Right ventricle myocardium inferior (tissue), 1 donor: ENCODE measurements around the gene S100A4. TPM values are rescaled to one million over a fixed set of nuclear protein-coding genes. Genes with fewer than 3 reads are reported as not detected.
A peak's percentile ranks its signal among the peaks of the same experiment; 100 is the strongest.
"Not testable (repeated sequence)": the region's sequence is repeated elsewhere in the genome, so short reads cannot be mapped to it uniquely, and the experiment has no call there.

Experiments
- ATAC-seq: fragments of 200-7000 bp; cut with Tn5 transposase; one replicate; pipeline ENCODE4 v1.9.1; 2020; ENCODE audit warnings: mild to moderate bottlenecking, moderate library complexity
- DNase-seq: peaks from one replicate; pipeline ENCODE4 v3.0.0; 2021; ENCODE audit errors: missing footprints
- intact Hi-C: fragments of 100-400 bp; cut with DNase I; formaldehyde crosslinking; loops from one replicate; pipeline ENCODE4 v1.11.0; 2022
- total RNA-seq: library from RNA; stranded (reverse); fragmentation: NEBNext Ultra II Directional; extraction: Animal tissue kit (Norgen Biotek cat#: 25700); gene quantifications from one replicate; pipeline ENCODE4 v1.2.1, GENCODE V29; 2021
- donor health status: DM: no; HTN: yes; CAD: no; lungs with severe emphysema.

S100A4 gene
- total RNA-seq, 1 donor from 2014 or later: 164 TPM

GRCh38 chr1:153522353-153523048 is 23.1 kb downstream of the S100A4 start:
- intact Hi-C loops, DNase-seq, ATAC-seq: not testable (repeated sequence)

DNA sequence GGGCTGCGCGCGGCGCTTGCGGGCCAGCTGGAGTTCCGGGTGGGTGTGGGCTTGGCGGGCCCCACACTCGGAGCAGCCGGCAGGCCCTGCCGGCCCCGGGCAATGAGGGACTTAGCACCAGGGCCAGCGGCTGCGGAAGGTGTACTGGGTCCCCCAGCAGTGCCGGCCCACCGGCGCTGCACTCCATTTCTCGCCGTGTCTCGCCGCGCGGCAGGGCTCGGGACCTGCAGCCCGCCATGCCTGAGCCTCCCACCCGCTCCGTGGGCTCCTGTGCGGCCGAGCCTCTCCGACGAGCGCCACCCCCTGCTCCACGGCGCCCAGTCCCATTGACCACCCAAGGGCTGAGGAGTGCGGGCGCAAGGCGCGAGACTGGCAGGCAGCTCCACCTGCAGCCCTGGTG is 23.8 kb downstream of the S100A4 start:
- DNase-seq, intact Hi-C loops, ATAC-seq: not testable (repeated sequence)

DNA sequence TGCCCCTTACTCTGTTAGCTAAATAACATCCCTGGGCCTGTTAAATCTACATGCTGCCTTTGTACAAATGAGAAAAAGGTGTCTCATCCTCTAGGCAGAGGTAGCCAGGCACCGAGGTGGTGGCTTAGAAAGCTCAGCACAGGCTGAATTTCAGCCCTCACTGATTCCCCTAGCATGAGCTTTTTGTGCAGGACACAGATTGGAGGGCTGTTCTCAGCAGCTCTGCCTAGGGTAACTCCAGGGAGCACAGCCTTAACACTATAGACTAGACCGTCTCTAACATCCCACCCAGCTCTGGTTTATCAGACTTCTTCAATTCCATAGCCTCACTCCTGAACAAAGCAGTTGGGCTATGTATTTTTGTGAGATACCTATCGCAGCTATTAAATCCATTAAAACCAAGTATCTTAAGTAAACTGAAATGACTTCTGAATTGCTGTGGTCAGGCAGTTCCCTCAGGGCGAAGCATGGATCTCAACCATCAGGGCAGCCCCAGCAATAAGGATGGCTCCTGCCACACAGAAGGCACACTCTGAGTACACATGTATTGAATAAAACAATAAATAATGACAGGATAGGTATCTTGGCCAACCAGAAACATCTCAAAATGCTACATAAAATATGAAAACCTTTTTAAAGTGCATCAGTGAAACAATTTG is 24.7 kb downstream of the S100A4 start:
- peak; percentile 37 for ATAC-seq

GRCh38 chr1:153520137-153520691 is 25.4 kb downstream of the S100A4 start:
- ATAC-seq, intact Hi-C loops, DNase-seq: not testable (repeated sequence)

More for the DNA sequence above, 24.7 kb downstream of the S100A4 start:
- intact Hi-C loops: no loop called here
- no peak for DNase-seq

- intact Hi-C loops: loop anchor here (10.0 kb wide), 2 partner anchors 136 to 466 kb away; partner anchors contain the start of genes RAB13 and SNAPIN
- ATAC-seq (no peak), DNase-seq (no peak)
These were observed 26.4 kb downstream of the S100A4 start for GRCh38 chr1:153519242-153519641.

- DNase-seq (no peak), ATAC-seq (no peak)
- intact Hi-C loops: loop anchor here (10.0 kb wide), 2 partner anchors 139 to 469 kb away; partner anchors contain the start of genes RAB13 and SNAPIN
These were observed 29.9 kb downstream of the S100A4 start for GRCh38 chr1:153515504-153516394.

DNA sequence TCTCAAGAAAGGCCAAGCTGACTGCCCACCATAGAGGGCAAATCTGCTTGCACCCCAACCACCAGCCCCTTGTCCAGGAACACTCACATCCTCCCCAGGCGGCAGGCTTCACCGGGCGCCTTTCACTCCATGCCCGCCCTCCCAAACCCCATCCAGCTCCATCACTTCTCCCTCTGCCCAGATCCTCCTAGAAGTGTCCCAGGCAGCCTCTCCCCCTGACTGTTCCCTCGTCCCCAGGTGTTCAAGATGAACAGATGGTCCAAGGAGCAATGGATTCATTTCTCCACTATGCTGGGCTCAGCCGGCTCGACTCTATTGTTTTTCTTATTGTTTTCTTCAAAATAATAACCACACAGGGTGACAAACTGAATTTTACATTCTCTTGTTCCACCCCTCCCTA is 31.9 kb downstream of the S100A4 start:
- no peak for ATAC-seq
- DNase-seq: no peak
- intact Hi-C loops: loop anchor here (10.0 kb wide), 2 partner anchors 141 to 471 kb away; partner anchors contain the start of genes RAB13 and SNAPIN

GRCh38 chr1:153513023-153513422 is 32.6 kb downstream of the S100A4 start:
- peak; percentile 71 for DNase-seq
- ATAC-seq: peak; percentile 11
- intact Hi-C loops: loop anchor here (10.0 kb wide), 2 partner anchors 142 to 472 kb away; partner anchors contain the start of genes RAB13 and SNAPIN

- intact Hi-C loops: loop anchor here (1.0 to 10.0 kb wide), 5 partner anchors 22 to 474 kb away; partner anchors contain the start of genes RAB13 and SNAPIN
- ATAC-seq (peak; percentile 55), DNase-seq (peak; percentile 91)
These were observed 34.6 kb downstream of the S100A4 start for GRCh38 chr1:153510984-153511410.

GRCh38 chr1:153509729-153510354 is 35.8 kb downstream of the S100A4 start:
- intact Hi-C loops: loop anchor here (2.0 to 10.0 kb wide), 4 partner anchors 23 to 475 kb away; partner anchors contain the start of genes RAB13 and SNAPIN
- ATAC-seq (no peak), DNase-seq (no peak)

DNA sequence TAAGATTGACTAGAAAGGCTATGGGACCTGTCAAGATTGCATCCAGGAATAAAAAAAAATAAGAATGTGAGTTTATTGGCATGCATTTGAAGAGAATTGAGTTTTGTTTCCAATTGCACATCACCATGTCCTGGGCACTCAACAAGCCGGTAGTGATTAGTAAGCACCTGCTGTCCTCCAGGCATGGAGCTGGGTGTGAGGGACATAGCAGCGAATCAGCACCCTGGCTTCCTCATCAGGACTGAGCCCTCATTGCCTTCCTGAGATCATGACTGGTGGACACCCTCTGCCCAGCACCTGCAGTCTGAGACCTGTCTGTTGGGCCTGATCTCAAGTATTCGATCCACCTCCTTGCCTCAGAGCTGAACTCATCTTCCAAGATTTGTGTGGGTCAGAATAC is 36.6 kb downstream of the S100A4 start:
- DNase-seq (no peak), ATAC-seq (no peak)
- intact Hi-C loops: no loop called here

GRCh38 chr1:153507926-153508583 is 37.6 kb downstream of the S100A4 start:
- intact Hi-C loops: no loop called here
- no peak for DNase-seq
- ATAC-seq: no peak

GRCh38 chr1:153506831-153507413 is 38.7 kb downstream of the S100A4 start:
- intact Hi-C loops: no loop called here
- DNase-seq: peak; percentile 89
- peak; percentile 90 for ATAC-seq

GRCh38 chr1:153506386-153506785 is 39.2 kb downstream of the S100A4 start:
- intact Hi-C loops: no loop called here
- ATAC-seq: peak; percentile 3
- no peak for DNase-seq

DNA sequence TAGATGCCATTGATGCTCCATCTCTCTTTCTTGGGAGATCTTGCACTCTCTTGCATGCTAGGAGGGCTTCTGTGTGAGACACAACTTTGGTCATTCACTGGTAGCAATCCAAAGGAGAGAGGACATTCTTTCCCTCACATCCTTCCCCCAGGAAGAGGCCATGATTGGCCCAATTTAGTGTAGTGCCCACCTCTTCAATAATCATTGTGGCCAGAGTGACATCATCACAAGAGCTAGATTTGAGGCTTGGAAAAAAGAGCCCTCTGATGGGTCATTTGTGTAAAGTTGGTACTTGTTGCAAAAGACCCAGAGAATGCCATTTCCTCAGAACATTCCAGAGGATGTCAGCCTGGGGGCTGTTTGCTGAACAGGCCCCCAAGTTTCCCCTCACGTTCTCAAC is 40.0 kb downstream of the S100A4 start:
- ATAC-seq (no peak), DNase-seq (no peak)
- intact Hi-C loops: no loop called here

GRCh38 chr1:153503766-153504165 is 41.8 kb downstream of the S100A4 start:
- DNase-seq (no peak), ATAC-seq (no peak)
- intact Hi-C loops: no loop called here

DNA sequence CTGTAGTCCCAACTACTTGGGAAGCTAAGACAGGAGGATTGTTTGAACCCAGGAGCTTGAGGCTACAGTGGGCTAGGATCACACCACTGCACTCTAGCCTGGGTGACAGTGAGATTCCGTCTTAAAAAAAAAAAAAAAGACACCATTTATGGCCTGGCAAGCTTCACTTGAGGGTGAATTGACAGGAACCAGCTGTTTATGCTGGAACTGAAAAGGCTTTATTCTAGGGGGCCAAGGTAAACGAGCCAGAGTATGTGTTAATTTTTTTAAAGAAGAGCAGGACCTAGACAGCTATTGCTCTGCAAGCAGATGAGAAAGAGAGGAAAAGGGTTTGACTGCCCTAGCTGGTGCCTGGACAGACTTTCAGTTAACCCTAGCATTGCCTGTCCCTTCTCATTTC is 46.9 kb downstream of the S100A4 start:
- DNase-seq (no peak), ATAC-seq (no peak)
- intact Hi-C loops: no loop called here
